Dedifferentiated amniotic fluid mesenchymal stem cell (primary cell): ENCODE measurements around the gene KIAA1217.
A peak's percentile ranks its signal among the peaks of the same experiment; 100 is the strongest.
"Not testable (repeated sequence)": the region's sequence is repeated elsewhere in the genome, so short reads cannot be mapped to it uniquely, and the experiment has no call there.

Experiments
- DNase-seq: peaks from one replicate; pipeline ENCODE4 v3.0.0-alpha.2; 2016; ENCODE audit errors: extremely low spot score

The KIAA1217 gene

GRCh38 chr10:24292304-24293293 is 83.7 kb downstream of the KIAA1217 start:
- DNase-seq: no peak

GRCh38 chr10:24299578-24300260 is 90.8 kb downstream of the KIAA1217 start:
- no peak for DNase-seq

GRCh38 chr10:24303522-24304310 is 94.8 kb downstream of the KIAA1217 start:
- no peak for DNase-seq

GRCh38 chr10:24305551-24306506 is 96.9 kb downstream of the KIAA1217 start:
- no peak for DNase-seq

- DNase-seq: no peak
Measured at GRCh38 chr10:24306507-24306875, 97.6 kb downstream of the KIAA1217 start.

- DNase-seq: no peak
Measured at GRCh38 chr10:24307116-24307515, 98.2 kb downstream of the KIAA1217 start.

- no peak for DNase-seq
Measured at GRCh38 chr10:24307696-24308485, 99.0 kb downstream of the KIAA1217 start.

- no peak for DNase-seq
Measured at GRCh38 chr10:24310104-24310503, 101.2 kb downstream of the KIAA1217 start.

- no peak for DNase-seq
Measured at GRCh38 chr10:24311888-24312287, 103.0 kb downstream of the KIAA1217 start.

- DNase-seq: no peak
Measured at GRCh38 chr10:24313283-24313682, 104.3 kb downstream of the KIAA1217 start.

- no peak for DNase-seq
Measured at GRCh38 chr10:24315211-24315610, 106.3 kb downstream of the KIAA1217 start.

GRCh38 chr10:24318517-24318916 is 109.6 kb downstream of the KIAA1217 start:
- DNase-seq: no peak

- no peak for DNase-seq
Measured at GRCh38 chr10:24320373-24320772, 111.4 kb downstream of the KIAA1217 start.

GRCh38 chr10:24324651-24325050 is 115.7 kb downstream of the KIAA1217 start:
- no peak for DNase-seq

GRCh38 chr10:24331457-24331856 is 122.5 kb downstream of the KIAA1217 start:
- DNase-seq: no peak

- DNase-seq: peak; percentile 24
Measured at GRCh38 chr10:24333736-24334135, 124.8 kb downstream of the KIAA1217 start.

- no peak for DNase-seq
Measured at GRCh38 chr10:24334279-24334939, 125.5 kb downstream of the KIAA1217 start.

- DNase-seq: not testable (repeated sequence)
Measured at GRCh38 chr10:24337723-24338122, 128.8 kb downstream of the KIAA1217 start.

- no peak for DNase-seq
Measured at GRCh38 chr10:24339387-24339786, 130.4 kb downstream of the KIAA1217 start.

GRCh38 chr10:24340446-24340845 is 131.5 kb downstream of the KIAA1217 start:
- DNase-seq: no peak
